NCI-H2107 treated with DMSO at 0.1 percent for 48 hours (cell line): ENCODE measurements around the gene RMC1.
"Not testable (repeated sequence)": the region's sequence is repeated elsewhere in the genome, so short reads cannot be mapped to it uniquely, and the experiment has no call there.

Experiments
- DNase-seq: peaks from one replicate; lab custom pipeline; 2025; ENCODE audit not compliant: unreplicated experiment; lab: John Stamatoyannopoulos, UW

RMC1 gene

DNA sequence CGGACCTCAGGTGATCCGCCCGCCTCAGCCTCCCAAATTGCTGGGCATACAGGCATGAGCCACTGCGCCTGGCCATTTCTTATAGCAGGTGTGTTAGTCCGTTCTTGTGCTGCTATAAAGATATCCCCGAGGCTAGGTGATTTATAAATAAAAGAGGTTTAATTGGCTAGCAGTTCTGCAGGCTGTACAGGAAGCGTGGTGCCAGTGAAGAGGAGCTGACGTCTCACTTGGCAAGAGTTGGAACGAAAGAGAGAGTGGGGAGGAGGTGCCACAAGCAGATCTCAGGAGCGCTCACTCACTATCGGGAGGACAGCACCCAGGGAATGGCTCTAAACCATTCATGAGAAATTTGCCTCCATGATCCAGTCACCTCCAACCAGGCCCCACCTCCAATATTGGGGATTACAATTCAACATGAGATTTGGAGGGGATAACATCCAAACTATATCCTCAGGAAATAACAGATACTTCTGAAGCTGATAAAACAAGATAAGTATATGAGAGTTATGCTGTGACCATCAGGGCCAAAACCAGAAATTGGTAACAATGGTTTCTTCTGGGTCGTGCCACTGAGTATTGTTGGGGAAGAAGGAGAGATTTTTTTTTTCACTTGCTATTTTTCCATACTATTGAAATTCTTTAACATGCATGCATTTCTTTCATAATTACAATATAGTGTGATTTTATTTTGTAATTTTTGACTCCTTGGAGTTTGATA, 7.4 kb upstream of the RMC1 start:
- DNase-seq = no peak

GRCh38 chr18:23498117-23498516, 5.2 kb upstream of the RMC1 start:
- DNase-seq = no peak

- DNase-seq = peak; percentile 36
Measured at GRCh38 chr18:23498877-23499276, 4.4 kb upstream of the RMC1 start.

- DNase-seq = no peak
Measured at GRCh38 chr18:23499291-23499781, 4.0 kb upstream of the RMC1 start.

GRCh38 chr18:23501626-23502025, 1.7 kb upstream of the RMC1 start:
- no peak for DNase-seq

DNA sequence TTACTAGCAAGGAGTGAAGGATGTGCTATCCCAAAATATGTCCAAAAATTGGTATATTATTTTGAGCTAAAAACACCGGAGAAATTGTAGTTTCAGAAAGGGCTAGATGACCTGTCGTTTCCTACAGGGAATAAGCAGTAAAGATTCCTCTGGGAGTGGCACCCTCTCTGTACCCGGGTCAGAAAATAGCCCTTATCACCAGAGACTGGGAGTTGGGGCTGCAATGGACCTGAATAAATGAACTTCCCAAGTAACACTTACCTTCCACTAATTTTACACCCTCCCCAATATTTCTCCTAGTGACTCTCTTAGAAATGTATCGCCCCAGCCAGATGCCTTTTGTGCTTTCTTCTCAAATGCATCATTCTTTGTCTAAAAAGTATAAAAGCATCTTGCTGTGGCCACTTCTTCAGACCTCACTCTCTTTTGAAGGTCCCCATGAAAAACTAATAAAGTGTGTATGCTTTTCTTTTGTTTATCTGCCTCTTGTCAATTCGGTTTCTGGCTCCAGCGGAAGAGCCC, 734 bp upstream of the RMC1 start:
- DNase-seq = peak; percentile 27

GRCh38 chr18:23503963-23504344, 643 bp downstream of the RMC1 start:
- no peak for DNase-seq

- DNase-seq = no peak
Measured at GRCh38 chr18:23504720-23505119, 1.4 kb downstream of the RMC1 start.

DNA sequence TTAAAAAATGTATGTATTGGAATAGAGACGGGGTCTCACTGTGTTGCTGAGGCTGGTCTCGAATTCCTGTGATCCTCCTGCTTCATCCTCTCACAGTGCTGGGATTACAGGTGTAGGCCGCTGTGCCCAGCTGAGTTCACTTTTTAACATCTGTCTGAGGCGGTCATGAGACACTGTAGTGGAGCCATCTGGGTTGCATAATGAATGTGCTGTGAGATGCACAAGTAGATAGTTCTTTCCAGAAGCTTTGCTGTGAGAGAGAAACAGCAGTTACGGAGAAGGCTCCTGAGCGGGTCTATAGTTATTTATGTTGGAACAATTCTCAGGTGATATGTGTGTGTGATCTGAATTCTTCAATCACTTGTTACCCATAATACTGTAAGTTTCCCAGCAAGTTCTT, 3.1 kb downstream of the RMC1 start:
- no peak for DNase-seq

DNA sequence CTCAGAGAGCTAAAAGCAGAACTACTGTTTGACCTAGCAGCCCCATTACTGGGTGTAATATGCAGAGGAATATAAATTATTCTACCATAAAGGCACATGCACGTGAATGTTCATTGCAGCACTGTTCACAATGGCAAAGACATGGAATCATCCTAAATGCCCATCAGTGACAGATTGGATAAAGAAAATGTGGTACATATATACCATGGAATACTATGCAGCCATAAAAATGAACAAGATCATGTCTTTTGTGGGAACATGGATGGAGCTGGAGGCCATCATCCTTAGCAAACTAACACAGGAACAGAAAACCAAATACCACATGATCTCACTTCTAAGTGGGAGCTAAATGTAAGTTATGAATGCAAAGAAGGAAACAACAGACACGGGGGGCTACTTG, 7.6 kb downstream of the RMC1 start:
- DNase-seq = not testable (repeated sequence)

DNA sequence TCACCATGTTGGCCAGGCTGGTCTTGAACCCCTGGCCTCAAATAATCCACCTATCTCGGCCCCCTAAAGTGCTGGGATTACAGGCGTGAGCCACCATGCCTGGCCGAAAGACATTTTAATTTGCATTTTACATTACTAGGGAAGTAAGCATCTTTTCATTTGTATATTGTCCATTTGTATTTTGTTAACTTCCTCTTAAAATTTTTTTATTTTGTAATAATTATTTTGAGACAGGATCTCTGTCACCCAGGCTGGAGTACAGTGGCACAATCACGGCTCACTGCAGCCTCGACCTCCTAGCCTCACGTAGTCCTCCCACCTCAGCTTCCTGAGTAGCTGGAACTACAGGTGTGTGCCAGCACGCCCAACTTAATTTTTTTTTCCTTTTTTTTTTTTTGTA, 8.9 kb downstream of the RMC1 start:
- DNase-seq = not testable (repeated sequence)

DNA sequence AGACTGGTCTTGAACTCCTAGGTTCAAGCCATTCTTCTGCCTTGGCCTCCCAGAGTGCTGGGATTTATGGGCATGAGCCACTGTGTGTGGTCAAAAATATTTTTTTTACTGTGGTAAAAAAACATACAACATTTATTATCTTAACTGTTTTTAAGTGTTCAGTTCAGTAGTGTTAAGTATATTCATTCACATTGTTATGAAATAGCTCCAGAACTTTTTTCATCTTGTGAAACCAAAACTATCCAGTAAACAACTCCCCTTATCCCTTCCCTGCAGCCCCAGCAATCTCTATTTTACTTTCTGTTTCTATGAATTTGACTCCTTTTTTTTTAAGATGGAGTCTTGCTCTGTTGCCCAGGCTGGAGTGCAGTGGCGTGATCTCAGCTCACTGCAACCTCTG, 9.3 kb downstream of the RMC1 start:
- DNase-seq = no peak

DNA sequence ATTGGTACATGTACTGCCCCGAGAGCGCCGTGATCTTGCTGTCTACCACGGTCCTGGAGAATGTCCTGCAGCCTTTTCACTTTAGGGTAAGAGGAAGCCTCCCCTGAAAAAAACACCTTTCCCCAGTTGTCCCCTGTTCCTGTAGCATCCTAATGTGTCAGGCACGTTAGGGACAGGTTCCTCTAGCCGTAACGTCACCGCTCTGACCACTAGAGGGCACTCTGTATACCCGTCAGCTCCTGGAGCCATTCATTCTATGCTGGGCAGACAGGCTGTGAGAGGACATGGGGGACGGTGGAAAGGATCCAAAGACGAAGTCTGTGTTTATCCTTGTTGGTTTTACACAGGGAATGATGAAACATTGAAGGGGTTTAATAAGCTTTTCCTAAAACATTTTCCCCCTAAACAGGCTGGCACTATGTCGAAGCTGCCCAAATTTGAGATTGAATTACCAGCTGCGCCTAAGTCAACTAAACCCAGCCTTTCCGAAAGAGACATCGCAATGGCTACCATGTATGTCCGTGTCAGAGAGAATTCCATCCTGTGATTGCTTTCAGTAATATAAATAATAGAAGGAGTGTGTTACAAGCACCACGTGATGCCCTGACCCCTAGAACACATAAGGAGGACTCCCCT, 12.7 kb downstream of the RMC1 start:
- peak; percentile 66 for DNase-seq

DNA sequence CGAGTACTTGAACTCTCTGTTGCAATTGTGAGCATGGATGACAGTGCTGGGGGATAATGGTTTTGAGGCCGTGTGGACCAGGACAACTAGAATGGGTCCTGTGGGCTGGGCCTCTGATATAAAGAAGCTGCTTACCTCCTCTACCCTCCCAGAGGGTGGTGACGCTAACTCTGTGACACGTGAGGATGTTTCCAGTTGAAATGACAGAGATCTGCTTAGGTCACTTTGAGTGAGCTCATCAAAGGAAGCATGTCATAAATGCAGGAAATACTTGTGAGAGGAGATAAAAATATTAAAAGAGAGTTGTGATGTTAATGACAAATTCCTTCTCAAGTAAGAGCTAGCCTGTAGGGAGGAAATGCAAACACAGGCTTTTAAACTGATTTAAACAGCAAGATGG, 16.4 kb downstream of the RMC1 start:
- DNase-seq = no peak

DNA sequence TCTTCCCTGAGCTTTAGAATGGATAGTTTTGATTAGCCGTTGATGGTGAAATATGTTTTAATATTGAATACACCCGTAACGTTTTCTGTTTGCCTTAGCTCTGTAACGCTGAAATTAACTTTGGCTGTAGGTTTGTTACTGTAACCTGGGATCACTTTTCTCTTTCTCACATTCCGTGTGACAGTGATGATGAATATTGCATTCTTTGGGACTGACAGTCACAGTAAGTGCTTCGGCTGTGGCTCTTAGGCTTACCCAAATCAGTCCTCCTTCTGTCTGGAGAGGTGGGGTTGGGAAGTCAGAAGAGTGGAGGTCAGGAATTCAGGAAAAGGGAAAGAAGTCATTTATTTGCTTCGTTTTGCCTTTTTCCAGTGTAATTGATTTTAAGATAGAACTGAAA, 18.0 kb downstream of the RMC1 start:
- no peak for DNase-seq

GRCh38 chr18:23521907-23522306, 18.6 kb downstream of the RMC1 start:
- DNase-seq = no peak

DNA sequence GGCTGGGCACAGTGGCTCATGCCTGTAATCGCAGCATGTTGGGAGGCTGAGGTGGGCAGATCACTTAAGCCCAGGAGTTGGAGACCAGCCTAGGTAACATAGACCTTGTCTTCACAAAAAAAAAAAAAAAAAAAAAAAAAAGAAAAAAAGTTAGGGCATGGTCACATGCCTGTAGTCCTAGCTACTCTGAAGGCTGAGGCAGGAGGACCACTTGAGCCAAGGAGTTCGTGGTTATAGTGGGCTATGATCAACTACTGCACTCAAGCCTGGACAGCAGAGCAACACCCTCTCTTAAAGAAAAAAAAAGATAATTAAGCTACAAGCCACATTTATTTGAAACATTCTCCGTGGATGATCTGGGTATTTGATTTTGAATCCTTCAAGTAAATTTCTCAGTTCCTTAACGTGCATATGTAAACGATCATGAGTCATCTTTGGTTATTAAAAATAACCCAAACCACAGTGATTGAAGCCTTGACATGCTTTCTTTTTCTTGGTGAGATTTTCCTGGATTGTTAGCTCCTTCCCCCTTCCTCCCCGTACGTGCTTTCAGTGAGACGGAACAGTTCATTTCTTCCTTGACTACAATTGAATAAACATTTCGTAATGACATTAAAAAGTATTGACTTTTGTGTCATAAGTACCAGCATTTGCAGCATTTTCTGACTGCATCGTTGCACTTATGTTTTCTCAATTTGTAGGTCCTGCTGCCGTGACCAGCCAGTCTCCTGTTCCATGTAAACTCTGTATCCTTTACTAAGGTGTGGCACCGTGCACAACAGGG, 20.3 kb downstream of the RMC1 start:
- DNase-seq = no peak

GRCh38 chr18:23524213-23524707, 20.9 kb downstream of the RMC1 start:
- no peak for DNase-seq

DNA sequence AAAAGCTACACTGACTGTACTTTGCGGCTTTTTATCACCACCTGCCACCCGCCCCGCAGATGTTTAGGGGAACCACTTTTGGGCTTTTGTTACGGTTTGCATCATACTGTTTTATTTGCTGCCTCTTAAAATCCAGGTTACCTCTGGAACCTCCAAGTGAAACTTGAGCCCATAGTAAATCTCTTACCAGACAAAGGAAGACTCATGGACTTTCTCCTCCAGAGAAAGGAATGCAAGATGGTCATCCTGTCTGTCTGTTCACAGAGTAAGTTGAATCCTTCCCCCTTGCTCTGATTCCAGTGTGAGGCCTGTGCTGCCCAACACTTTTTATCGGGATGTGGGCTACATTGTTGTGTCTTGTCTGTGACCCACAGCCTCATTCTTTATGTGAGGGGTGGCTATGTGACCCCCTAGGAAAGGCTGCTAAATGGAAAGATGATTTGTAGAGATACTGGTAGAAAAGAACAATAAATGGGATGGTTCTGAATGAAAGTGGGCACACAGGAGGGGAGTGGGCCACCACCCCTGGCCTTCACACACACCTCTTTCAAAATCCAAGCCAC, 23.3 kb downstream of the RMC1 start:
- DNase-seq = peak; percentile 58

DNA sequence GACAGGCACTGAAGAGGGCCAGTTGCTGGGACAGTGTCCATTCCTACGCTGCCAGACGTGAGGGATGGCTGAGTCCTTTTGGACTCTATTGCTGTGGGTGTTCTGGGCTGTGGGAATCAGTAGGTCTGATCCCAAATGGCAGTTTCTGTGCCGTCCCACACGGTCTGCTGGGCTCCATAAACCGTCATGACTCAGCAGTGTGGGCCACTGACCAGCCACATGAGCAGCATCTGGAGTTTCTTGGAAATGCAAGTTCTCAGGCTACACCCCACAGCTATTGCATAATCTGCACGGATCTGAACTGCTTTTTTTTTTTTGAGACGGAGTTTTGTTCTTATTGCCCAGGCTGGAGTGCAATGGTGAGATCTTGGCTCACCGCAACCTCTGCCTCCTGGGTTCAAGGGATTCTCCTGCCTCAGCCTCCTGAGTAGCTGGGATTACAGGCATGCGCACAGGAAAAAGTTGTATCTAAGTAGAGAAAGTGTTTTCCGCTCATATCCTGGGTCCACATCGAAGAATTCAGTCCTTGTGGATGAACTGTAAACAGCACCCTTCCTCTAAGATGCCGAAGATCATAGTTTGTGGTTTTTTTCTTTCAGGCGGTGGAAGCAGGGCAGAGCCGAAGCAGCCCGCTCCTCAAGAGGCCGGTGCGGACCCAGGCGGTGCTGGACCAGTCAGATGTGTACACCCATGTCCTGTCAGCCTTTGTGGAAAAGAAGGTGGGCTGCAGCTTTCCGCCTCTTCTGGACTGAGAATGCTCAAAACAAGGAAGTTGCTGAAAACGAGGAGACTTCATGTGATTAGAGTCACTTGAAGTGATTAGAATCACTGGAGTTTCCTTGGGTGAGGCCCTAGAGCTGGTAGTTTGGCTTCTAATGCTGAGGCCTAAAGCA, 25.5 kb downstream of the RMC1 start:
- no peak for DNase-seq
